Measurements from ENCODE around the gene LMAN1L. TPM values are rescaled to one million over a fixed set of nuclear protein-coding genes. Genes with fewer than 3 reads are reported as not detected.

Gene LMAN1L
- total RNA-seq, 1 donor from 2014 or later, result not detected

- no peak overlapping the region for H3K4me3 ChIP-seq
- no peak for TF ChIP-seq CTCF (IDR thresholded peaks at IDR 0.05)
- H3K9me3 ChIP-seq, result no peaks in the 10 kb centered on the region
- H3K27me3 ChIP-seq, result no peaks in the 10 kb centered on the region
- peaks cover 30 to 33% of the 10 kb centered on the region in 2 donors for H3K36me3 ChIP-seq
- H3K27ac ChIP-seq, result no peak overlapping the region
- intact Hi-C loops (cut with DNase I), result no loop called here
- H3K4me1 ChIP-seq, result no peaks in the 10 kb centered on the region
- no peak for DNase-seq (ENCODE audit: low spot score in 2 of 2)
Observed at GRCh38 chr15:74804935-74805334, 7.7 kb upstream of the LMAN1L start.

GRCh38 chr15:74807282-74807681 is 5.4 kb upstream of the LMAN1L start:
- intact Hi-C loops (cut with DNase I), result no loop called here
- H3K27me3 ChIP-seq, result no peaks in the 10 kb centered on the region
- peaks cover 11 to 13% of the 10 kb centered on the region in 2 donors for H3K36me3 ChIP-seq
- no peaks in the 10 kb centered on the region for H3K4me1 ChIP-seq
- no peak overlapping the region for H3K27ac ChIP-seq
- H3K9me3 ChIP-seq, result no peaks in the 10 kb centered on the region
- no peak for TF ChIP-seq CTCF (IDR thresholded peaks at IDR 0.05)
- no peak overlapping the region for H3K4me3 ChIP-seq
- no peak for DNase-seq (ENCODE audit: low spot score in 2 of 2)

- no peak for DNase-seq (ENCODE audit: low spot score in 2 of 2)
- H3K36me3 ChIP-seq, result peaks cover 3 to 4% of the 10 kb centered on the region in 2 donors
- H3K4me3 ChIP-seq, result no peak overlapping the region
- no peaks in the 10 kb centered on the region for H3K27me3 ChIP-seq
- H3K4me1 ChIP-seq, result no peaks in the 10 kb centered on the region
- H3K27ac ChIP-seq, result no peak overlapping the region
- H3K9me3 ChIP-seq, result no peaks in the 10 kb centered on the region
- intact Hi-C loops (cut with DNase I), result no loop called here
- no peak for TF ChIP-seq CTCF (IDR thresholded peaks at IDR 0.05)
Observed at GRCh38 chr15:74808078-74808839, 4.4 kb upstream of the LMAN1L start.

GRCh38 chr15:74808840-74809229 is 3.8 kb upstream of the LMAN1L start:
- Histone ChIP-seq H3K36me3 (no peaks in the 10 kb centered on the region), H3K27ac (no peak overlapping the region), H3K4me1 (no peaks in the 10 kb centered on the region), H3K4me3 (no peak overlapping the region), H3K27me3 (no peaks in the 10 kb centered on the region), H3K9me3 (no peaks in the 10 kb centered on the region)
- TF ChIP-seq CTCF (IDR thresholded peaks at IDR 0.05), result no peak
- DNase-seq (ENCODE audit: low spot score in 2 of 2), result no peak
- intact Hi-C loops (cut with DNase I), result no loop called here

- no peak for TF ChIP-seq CTCF (IDR thresholded peaks at IDR 0.05)
- intact Hi-C loops (cut with DNase I), result no loop called here
Observed at GRCh38 chr15:74809242-74809641, 3.4 kb upstream of the LMAN1L start.

More at GRCh38 chr15:74809242-74809641, 3.4 kb upstream of the LMAN1L start:
- DNase-seq (ENCODE audit: low spot score in 2 of 2), result no peak
- H3K4me3 ChIP-seq, result no peak overlapping the region
- H3K27ac ChIP-seq, result no peak overlapping the region
- H3K9me3 ChIP-seq, result no peaks in the 10 kb centered on the region
- H3K4me1 ChIP-seq, result no peaks in the 10 kb centered on the region
- no peaks in the 10 kb centered on the region for H3K27me3 ChIP-seq
- H3K36me3 ChIP-seq, result no peaks in the 10 kb centered on the region
